ENCODE results near the gene NAIF1.

Gene NAIF1

GRCh38 chr9:128057724-128058409 is 9.3 kb downstream of the NAIF1 start:
- H3K27ac ChIP-seq, result no peak overlapping the region
- H3K4me2 ChIP-seq (ENCODE audit: low read length), result no peak overlapping the region
- H3K9ac ChIP-seq, result no peak overlapping the region
- no peaks in the 10 kb centered on the region for H3K36me3 ChIP-seq (ENCODE audit: control insufficient read depth, insufficient read depth, low read length)
- H3K79me2 ChIP-seq, result no peaks in the 10 kb centered on the region
- H3K9me3 ChIP-seq (ENCODE audit: control insufficient read depth, low read length), result no peaks in the 10 kb centered on the region
- H3K4me1 ChIP-seq, result peaks cover 3% of the 10 kb centered on the region
- no peak for TF ChIP-seq CTCF (IDR thresholded peaks at IDR 0.05)
- no peak overlapping the region for H3K4me3 ChIP-seq (ENCODE audit: low read depth, low read length)
- H3K27me3 ChIP-seq (ENCODE audit: control insufficient read depth, insufficient read depth, low read length), result no peaks in the 10 kb centered on the region
- H2AFZ ChIP-seq, result no peak overlapping the region

GRCh38 chr9:128056887-128057723 is 10.0 kb downstream of the NAIF1 start:
- Histone ChIP-seq H3K9ac (no peak overlapping the region), H3K4me3 (ENCODE audit: low read depth, low read length) (no peak overlapping the region), H3K27me3 (ENCODE audit: control insufficient read depth, insufficient read depth, low read length) (no peaks in the 10 kb centered on the region), H3K27ac (no peak overlapping the region), H3K36me3 (ENCODE audit: control insufficient read depth, insufficient read depth, low read length) (no peaks in the 10 kb centered on the region), H3K4me1 (peaks cover 3% of the 10 kb centered on the region), H3K4me2 (ENCODE audit: low read length) (no peak overlapping the region), H2AFZ (no peak overlapping the region), H3K79me2 (no peaks in the 10 kb centered on the region), H3K9me3 (ENCODE audit: control insufficient read depth, low read length) (no peaks in the 10 kb centered on the region)
- no peak for TF ChIP-seq CTCF (IDR thresholded peaks at IDR 0.05)

GRCh38 chr9:128056086-128056485 is 11.0 kb downstream of the NAIF1 start:
- no peaks in the 10 kb centered on the region for H3K27me3 ChIP-seq (ENCODE audit: control insufficient read depth, insufficient read depth, low read length)
- H3K4me1 ChIP-seq, result peaks cover 3% of the 10 kb centered on the region
- H3K36me3 ChIP-seq (ENCODE audit: control insufficient read depth, insufficient read depth, low read length), result no peaks in the 10 kb centered on the region
- H3K9me3 ChIP-seq (ENCODE audit: control insufficient read depth, low read length), result no peaks in the 10 kb centered on the region
- no peaks in the 10 kb centered on the region for H3K79me2 ChIP-seq
- no peak overlapping the region for H2AFZ ChIP-seq
- H3K27ac ChIP-seq, result no peak overlapping the region
- TF ChIP-seq CTCF (IDR thresholded peaks at IDR 0.05), result no peak
- no peak overlapping the region for H3K4me3 ChIP-seq (ENCODE audit: low read depth, low read length)
- no peak overlapping the region for H3K9ac ChIP-seq
- no peak overlapping the region for H3K4me2 ChIP-seq (ENCODE audit: low read length)

GRCh38 chr9:128055344-128056040 is 11.6 kb downstream of the NAIF1 start:
- Histone ChIP-seq H3K9me3 (ENCODE audit: control insufficient read depth, low read length) (no peaks in the 10 kb centered on the region), H3K9ac (no peak overlapping the region), H3K4me1 (peaks cover 3% of the 10 kb centered on the region), H2AFZ (no peak overlapping the region), H3K4me3 (ENCODE audit: low read depth, low read length) (no peak overlapping the region), H3K27ac (no peak overlapping the region), H3K27me3 (ENCODE audit: control insufficient read depth, insufficient read depth, low read length) (no peaks in the 10 kb centered on the region), H3K79me2 (no peaks in the 10 kb centered on the region), H3K4me2 (ENCODE audit: low read length) (no peak overlapping the region), H3K36me3 (ENCODE audit: control insufficient read depth, insufficient read depth, low read length) (no peaks in the 10 kb centered on the region)
- no peak for TF ChIP-seq CTCF (IDR thresholded peaks at IDR 0.05)
